GM18951 (cell line): ENCODE data around the gene GNB5.

Experiments
- POLR2A ChIP-seq: IDR thresholded peaks from 4 replicates; pipeline ENCODE4 v1.6.1; 2011; ENCODE audit warnings: mild to moderate bottlenecking; ENCODE audit not compliant: insufficient read length, insufficient read depth; ENCODE audit errors: extremely low read depth
- in situ Hi-C: fragments of 300-500 bp; cut with MboI; formaldehyde crosslinking; loops from one replicate; pipeline ENCODE4 v1.12.0; 2022; ENCODE audit warnings: low sequenced_read_pairs, mixed read lengths, inconsistent platforms; ENCODE audit not compliant: unreplicated experiment

Gene GNB5

GRCh38 chr15:52133510-52134220 is 57.5 kb downstream of the GNB5 start:
- in situ Hi-C loops: no loop called here
- TF ChIP-seq POLR2A: no peak

GRCh38 chr15:52132066-52132465 is 59.1 kb downstream of the GNB5 start:
- in situ Hi-C loops: no loop called here
- no peak for TF ChIP-seq POLR2A

GRCh38 chr15:52128568-52128967 is 62.6 kb downstream of the GNB5 start:
- no peak for TF ChIP-seq POLR2A
- in situ Hi-C loops: no loop called here

DNA sequence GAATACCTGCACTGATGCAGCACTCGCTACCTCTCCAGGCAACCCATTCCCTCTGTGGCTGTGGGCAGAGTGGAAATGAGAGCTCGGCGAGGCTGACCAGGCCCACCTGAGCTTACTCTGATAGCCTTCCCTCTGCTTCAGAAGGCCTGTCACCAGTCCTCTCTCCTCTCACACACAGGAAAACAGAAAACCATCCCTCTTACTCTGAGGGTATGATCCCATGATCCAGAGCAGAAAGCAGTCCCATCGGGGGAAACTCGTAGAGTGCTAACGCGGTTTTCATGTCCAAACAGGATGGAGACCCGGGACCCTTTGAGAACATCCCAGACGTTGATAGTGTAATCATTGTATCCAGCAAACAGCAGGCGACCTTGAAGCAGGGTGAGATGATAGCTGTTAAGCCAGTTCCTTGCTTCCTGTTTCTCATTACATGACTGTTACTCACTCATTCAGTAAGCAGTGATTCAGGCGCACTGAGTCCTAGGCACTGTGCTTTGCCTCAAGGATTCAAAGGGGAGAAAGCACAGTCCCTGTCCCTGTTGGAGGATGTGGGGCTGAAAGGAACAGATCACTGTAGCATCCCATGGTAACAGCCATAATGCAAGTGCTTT is 66.8 kb downstream of the GNB5 start:
- in situ Hi-C loops: no loop called here

GRCh38 chr15:52121896-52122295 is 69.3 kb downstream of the GNB5 start:
- in situ Hi-C loops: no loop called here
- no peak for TF ChIP-seq POLR2A

More for the DNA sequence above, 66.8 kb downstream of the GNB5 start:
- TF ChIP-seq POLR2A: no peak

DNA sequence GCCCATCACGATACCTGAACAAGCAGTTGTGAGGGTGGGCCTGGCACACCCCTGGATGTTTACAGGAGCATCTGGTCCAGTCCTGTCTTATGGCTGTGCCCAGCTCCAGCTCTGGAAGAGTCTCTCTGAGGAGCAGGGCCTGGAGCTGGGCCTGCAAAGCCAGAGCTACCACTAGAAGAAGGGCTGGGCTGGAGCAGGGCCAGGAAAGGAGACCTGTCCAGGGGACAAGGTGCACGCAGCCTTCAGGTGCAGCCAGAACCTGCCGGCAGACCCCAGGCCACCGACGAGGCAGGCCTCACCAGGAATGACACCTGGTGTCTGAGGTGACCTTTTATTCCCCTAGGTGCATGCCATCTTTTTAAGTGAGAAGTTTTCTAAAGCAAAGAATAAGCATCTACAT is 70.2 kb downstream of the GNB5 start:
- TF ChIP-seq POLR2A: no peak
- in situ Hi-C loops: no loop called here

DNA sequence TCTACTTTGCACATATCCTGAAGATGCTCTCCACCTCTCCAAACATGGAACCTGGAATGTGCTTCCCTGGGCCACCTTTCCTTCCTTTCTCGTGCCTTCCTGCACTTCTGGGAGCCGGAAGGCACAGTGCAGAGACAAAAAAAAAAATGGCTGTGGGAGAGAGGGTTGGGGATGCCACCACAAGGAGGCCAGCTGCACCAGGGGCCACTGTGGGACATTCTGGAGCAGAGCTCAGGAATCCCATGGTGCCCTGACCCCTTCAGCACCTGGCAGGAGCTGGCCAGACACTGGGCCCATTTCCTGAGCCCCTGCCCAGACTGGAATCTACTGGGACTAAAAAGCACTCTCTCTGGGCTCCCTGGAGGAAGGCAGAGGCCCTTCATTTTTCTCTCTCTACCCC is 70.7 kb downstream of the GNB5 start:
- in situ Hi-C loops: no loop called here

DNA sequence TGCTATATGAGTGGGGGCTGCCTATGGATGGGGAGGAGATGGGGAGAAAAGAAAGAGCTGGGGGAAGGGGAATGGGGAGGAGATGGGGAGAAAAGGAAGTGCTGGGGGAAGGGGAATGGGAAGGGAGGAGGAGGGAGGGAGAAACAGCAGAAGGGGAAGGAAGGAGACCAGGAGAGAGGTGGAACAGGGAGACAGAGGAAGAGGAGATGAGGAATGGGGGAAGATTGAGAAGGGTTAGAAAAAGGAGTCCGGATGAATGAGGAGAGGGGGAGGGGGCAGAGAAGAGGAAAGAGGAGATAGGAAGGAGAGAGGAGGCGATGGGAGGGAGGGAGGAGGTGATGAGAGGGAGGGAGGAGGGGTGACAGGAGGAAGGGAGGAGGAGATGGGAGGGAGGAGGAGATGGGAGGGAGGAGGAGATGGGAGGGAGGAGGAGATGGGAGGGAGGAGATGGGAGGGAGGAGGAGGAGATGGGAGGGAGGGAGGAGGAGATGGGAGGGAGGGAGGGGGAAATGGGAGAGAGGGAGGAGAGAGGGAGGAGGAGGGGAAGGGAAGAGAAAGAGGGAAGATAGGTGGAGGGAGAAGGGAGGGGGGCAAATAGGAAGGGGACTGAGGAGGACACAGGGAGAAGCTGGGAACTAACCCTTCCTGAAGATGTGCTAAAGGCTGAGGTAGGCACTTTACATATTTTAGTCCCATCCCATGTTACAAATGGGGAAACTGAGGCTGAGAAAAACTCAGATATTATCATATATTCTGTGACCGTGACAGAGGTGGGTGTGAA is 72.0 kb downstream of the GNB5 start:
- in situ Hi-C loops: no loop called here

More for the DNA sequence above, 70.7 kb downstream of the GNB5 start:
- no peak for TF ChIP-seq POLR2A

GRCh38 chr15:52117549-52117948 is 73.6 kb downstream of the GNB5 start:
- no peak for TF ChIP-seq POLR2A
- in situ Hi-C loops: no loop called here

More for the DNA sequence above, 72.0 kb downstream of the GNB5 start:
- no peak for TF ChIP-seq POLR2A

GRCh38 chr15:52115598-52116427 is 75.4 kb downstream of the GNB5 start:
- TF ChIP-seq POLR2A: no peak
- in situ Hi-C loops: no loop called here

DNA sequence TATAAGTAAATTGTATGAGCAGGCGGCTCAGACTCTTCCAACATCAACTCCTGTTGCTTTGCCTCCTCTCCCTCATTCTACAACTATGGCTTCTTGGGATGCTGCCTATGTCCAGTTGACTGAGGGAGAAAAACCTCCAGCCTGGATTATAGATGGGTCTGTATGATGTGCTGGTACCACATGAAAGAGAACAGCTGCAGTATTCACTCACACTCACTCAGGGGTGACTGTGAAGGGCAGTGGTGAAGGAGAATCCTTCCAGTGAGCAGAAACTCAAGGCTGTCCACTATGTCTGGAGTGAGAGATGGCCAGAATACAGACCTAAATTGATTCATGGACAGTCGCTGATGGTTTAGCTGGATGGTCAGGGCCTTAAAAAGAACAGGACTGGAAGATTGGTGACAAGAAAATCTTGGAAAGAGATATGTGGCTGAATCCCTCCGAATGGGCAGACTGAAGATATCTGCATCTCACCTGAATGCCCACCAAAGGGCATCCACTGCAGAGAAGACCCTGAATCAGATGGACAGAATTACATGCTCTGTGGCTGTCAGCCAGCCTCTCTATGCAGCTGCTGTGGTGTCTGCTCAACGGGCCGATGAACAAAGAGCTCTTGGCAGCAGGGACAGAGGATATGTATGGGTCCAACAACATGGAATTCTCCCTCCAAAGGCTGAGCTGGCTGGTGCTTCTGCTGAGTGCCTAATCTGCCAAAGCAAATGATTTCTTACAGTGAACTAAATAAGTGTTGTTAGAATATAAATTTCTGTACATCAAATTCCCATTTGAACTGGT is 76.7 kb downstream of the GNB5 start:
- in situ Hi-C loops: no loop called here
- TF ChIP-seq POLR2A: no peak

DNA sequence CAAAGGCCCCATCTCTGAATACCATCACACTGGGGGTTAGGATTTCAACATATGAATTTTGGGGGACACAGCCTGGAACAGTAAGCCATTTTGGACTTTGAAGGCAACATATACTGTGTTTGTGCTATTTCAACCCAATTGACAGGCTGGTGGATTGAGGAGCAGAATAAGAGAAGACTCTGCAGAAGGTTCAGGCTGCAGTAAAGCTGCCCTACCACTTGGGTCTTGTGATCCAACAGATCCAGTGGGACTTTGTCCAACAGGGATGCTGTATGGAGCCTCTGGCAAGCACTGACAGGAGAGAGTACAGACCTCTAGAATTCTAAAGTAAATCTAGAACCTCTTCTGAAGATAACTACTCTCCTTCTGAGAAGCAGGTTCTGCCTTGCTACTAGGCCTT is 77.5 kb downstream of the GNB5 start:
- TF ChIP-seq POLR2A: no peak
- in situ Hi-C loops: no loop called here
